ENCODE measurements around the gene SDC4.

Gene SDC4

DNA sequence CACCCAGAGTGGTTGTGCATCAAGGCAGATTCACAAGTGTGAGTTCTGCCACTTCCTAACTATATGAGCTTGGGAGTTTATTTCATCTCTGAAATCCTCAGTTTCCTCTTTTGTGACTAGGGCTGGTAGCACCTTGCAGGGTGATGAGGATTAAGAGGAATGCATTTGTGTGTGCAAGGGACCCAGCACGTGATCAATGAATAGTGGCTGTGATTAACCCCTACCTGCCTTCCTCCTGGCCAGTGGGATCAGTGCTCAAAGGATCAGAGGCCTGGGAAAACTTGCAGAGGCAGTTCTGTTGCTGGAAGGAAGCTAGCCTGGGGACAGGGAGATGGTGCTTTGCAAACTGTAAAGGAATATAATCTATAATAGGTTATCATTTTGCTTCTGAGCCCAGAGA lies 7.3 kb downstream of the SDC4 start:
- Histone ChIP-seq H3K4me3 (ENCODE audit: low read depth in 1 of 2, low read length in 1 of 2) (no peak overlapping the region), H3K27me3 (peaks cover 27% of the 10 kb centered on the region), H3K36me3 (no peaks in the 10 kb centered on the region), H3K27ac (no peak overlapping the region), H3K4me1 (ENCODE audit: control insufficient read depth in 1 of 2, insufficient read depth in 1 of 2, low read depth in 1 of 2, low read length in 1 of 2) (no peaks in the 10 kb centered on the region), H3K9me3 (no peaks in the 10 kb centered on the region)
- TF ChIP-seq, protein P1, sequence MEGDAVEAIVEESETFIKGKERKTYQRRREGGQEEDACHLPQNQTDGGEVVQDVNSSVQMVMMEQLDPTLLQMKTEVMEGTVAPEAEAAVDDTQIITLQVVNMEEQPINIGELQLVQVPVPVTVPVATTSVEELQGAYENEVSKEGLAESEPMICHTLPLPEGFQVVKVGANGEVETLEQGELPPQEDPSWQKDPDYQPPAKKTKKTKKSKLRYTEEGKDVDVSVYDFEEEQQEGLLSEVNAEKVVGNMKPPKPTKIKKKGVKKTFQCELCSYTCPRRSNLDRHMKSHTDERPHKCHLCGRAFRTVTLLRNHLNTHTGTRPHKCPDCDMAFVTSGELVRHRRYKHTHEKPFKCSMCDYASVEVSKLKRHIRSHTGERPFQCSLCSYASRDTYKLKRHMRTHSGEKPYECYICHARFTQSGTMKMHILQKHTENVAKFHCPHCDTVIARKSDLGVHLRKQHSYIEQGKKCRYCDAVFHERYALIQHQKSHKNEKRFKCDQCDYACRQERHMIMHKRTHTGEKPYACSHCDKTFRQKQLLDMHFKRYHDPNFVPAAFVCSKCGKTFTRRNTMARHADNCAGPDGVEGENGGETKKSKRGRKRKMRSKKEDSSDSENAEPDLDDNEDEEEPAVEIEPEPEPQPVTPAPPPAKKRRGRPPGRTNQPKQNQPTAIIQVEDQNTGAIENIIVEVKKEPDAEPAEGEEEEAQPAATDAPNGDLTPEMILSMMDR (IDR thresholded peaks at IDR 0.05) = no peak

DNA sequence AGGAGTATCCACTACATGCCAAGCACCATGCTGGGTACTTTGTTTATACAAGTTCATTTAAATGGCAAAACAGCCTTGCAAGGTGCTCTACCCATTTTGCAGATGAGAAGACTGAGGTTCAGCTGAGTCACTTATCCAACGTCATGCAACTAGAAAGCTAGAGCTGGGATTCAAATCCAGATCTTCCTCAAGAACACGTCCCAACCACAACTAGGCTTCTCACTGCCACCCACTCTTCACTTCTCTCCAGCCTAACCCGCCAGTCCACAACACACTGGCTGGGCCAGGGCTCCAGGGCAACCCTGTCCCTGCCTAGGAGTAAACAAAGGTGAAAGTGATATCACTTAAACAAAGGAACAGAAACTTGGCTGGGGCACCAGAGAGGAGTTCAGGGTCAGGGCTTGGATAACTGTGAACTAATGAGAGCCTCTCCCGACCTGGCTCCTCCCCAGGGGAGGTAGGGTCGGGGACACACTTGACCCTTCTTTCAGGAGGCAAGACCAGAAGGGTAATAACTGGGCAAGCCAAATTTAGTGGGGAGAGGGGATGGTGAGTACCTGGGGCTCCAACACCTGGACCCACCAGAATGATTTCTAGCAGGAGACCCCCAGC lies 7.9 kb downstream of the SDC4 start:
- Histone ChIP-seq H3K27ac (no peak overlapping the region), H3K4me3 (ENCODE audit: low read depth in 1 of 2, low read length in 1 of 2) (no peak overlapping the region)

DNA sequence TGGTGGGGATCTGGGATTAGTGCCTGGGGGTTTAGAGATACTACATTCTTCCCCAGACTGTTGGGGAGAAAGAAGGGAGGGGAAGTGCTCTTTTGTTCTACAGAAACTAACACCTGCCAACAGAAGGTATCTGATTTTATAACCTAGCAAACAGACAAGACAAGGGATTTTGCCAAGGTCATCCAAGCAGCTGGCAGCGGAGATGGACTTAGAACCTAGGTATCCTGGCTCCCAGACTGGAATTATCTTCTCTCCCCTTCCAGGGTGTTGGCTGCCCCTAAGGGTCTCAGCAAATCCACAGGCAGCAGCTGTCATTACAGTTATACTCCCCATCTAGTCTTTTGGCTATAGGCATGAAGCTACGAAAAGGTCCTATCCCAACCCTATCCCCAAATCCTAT lies 8.4 kb downstream of the SDC4 start:
- Histone ChIP-seq H3K4me3 (ENCODE audit: low read depth in 1 of 2, low read length in 1 of 2) (no peak overlapping the region), H3K4me1 (ENCODE audit: control insufficient read depth in 1 of 2, insufficient read depth in 1 of 2, low read depth in 1 of 2, low read length in 1 of 2) (no peaks in the 10 kb centered on the region), H3K27me3 (peaks cover 15% of the 10 kb centered on the region), H3K36me3 (no peaks in the 10 kb centered on the region), H3K9me3 (no peaks in the 10 kb centered on the region), H3K27ac (no peak overlapping the region)
- TF ChIP-seq, protein P1 (IDR thresholded peaks at IDR 0.05) = no peak

More for the DNA sequence above, 7.9 kb downstream of the SDC4 start:
- TF ChIP-seq, protein P1 (IDR thresholded peaks at IDR 0.05) = no peak
- Histone ChIP-seq H3K36me3 (no peaks in the 10 kb centered on the region), H3K9me3 (no peaks in the 10 kb centered on the region), H3K4me1 (ENCODE audit: control insufficient read depth in 1 of 2, insufficient read depth in 1 of 2, low read depth in 1 of 2, low read length in 1 of 2) (no peaks in the 10 kb centered on the region), H3K27me3 (peaks cover 21% of the 10 kb centered on the region)

DNA sequence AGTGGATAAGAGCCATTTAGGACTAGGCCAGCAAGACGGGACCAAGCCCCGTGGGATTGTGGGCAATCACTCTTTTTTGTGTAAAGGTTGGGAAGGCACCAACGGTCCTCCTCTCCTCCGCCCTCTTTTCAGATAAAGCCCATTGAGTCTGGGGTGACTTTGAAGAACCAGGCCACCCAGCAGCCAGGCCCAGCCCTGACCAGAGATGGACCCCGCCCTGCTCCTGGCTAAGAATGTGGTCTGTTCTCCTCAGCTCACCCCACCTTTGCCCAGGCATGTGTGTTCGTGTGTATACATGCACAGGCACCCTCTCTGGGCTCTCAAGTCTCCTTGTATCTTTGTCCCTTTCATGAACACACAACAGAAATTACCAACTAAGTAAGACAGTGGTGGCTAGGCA lies 9.1 kb downstream of the SDC4 start:
- no peaks in the 10 kb centered on the region for H3K9me3 ChIP-seq
- peaks cover 8% of the 10 kb centered on the region for H3K27me3 ChIP-seq
- no peak overlapping the region for H3K27ac ChIP-seq
- TF ChIP-seq, protein P1 (IDR thresholded peaks at IDR 0.05) = no peak
- no peaks in the 10 kb centered on the region for H3K36me3 ChIP-seq
- H3K4me1 ChIP-seq (ENCODE audit: control insufficient read depth in 1 of 2, insufficient read depth in 1 of 2, low read depth in 1 of 2, low read length in 1 of 2) = no peaks in the 10 kb centered on the region
- H3K4me3 ChIP-seq (ENCODE audit: low read depth in 1 of 2, low read length in 1 of 2) = no peak overlapping the region

DNA sequence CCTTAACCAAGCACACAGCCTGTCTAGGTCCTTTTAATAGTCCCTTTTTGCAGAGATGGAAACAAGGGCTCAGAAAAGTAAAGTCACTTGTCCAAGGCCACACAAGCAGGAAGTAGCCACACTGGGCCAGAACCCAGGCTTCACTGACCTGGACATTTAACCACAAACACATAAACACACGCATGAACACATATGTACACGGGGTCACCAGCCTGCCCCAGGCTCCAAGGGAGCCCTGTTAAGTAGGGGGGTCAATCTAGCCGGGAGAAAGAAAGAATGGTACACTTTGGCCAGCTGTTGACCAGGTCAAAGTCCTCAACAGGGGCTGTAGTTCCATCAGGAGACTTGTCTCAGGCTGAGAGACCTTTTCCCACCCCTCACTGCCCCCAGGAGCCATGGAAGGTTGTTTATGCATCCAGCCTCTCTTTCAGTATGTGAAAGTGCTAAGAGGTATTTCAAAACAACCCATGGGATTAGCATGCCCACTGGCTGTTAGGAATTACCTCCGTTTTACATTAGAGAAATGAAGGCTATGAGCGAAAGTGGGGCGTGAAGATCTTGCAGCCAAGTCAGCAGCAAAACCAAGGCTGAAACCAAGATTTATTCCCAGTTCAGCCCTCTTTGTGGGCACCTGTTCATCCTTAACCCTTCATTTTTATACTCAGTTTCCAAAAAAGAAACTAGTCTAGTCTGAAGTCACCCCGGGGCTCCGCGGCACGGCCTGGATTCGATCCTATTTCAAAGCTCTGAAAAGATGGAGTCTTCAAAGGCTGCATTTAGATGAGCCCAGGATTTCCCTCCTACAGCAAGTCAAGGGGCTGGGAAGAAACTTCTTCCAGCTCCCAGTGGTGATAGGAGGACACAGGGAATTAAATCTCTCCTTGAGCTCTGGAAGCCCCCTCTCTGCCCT lies 9.8 kb downstream of the SDC4 start:
- no peak overlapping the region for H3K27ac ChIP-seq
- TF ChIP-seq, protein P1 (IDR thresholded peaks at IDR 0.05) = no peak
- H3K36me3 ChIP-seq = no peaks in the 10 kb centered on the region
- H3K4me1 ChIP-seq (ENCODE audit: control insufficient read depth in 1 of 2, insufficient read depth in 1 of 2, low read depth in 1 of 2, low read length in 1 of 2) = no peaks in the 10 kb centered on the region
- no peak overlapping the region for H3K4me3 ChIP-seq (ENCODE audit: low read depth in 1 of 2, low read length in 1 of 2)
- H3K27me3 ChIP-seq = peaks cover 5% of the 10 kb centered on the region
- no peaks in the 10 kb centered on the region for H3K9me3 ChIP-seq

Data from neutrophil (primary cell).